Endothelial cell of umbilical vein (primary cell): ENCODE measurements around the gene CDKN2AIP. TPM values are rescaled to one million over a fixed set of nuclear protein-coding genes. Genes with fewer than 3 reads are reported as not detected.

Experiments used
- BruUV-seq: library from RNA; stranded (reverse); fragments of 400-500 nt; replicated peaks from 2 replicates; lab custom pipeline; 2021; lab: Mats Ljungman, UMichigan
- CTCF ChIA-PET: fragments of 300-600, 350-600 bp; sonication (Branson Sonifier 250); formaldehyde crosslinking; loops from one replicate; lab custom pipeline; 2021; ENCODE audit warnings: antibody characterized with exemption, inconsistent platforms; lab: Charles Lee
- POLR2A ChIA-PET: fragments of 300-600, 350-600 bp; sonication (Branson Sonifier 250); formaldehyde crosslinking; loops from one replicate; lab custom pipeline; 2021; ENCODE audit warnings: antibody characterized with exemption, inconsistent platforms; lab: Charles Lee
- DNase-seq: peaks from one replicate; pipeline ENCODE4 v3.0.0-alpha.2; 2011; ENCODE audit warnings: low read depth, low spot score
- FAIRE-seq: peaks from 2 replicates; lab custom pipeline; 2011; peaks lifted over from hg19 to GRCh38; lab: Jason Lieb, UNC
- H2AFZ ChIP-seq: 2 replicates; pipeline ENCODE4 v1.6.0; 2012; ENCODE audit warnings: low read depth, low read length, control low read depth, inconsistent platforms
- H3K27ac ChIP-seq: 2 replicates; pipeline ENCODE4 v1.5.1; 2011; ENCODE audit warnings: low read depth, mild to moderate bottlenecking, control low read depth, low read length, moderate library complexity; ENCODE audit not compliant: insufficient read depth
- H3K27me3 ChIP-seq, 2 experiments: 2 replicates each; pipeline versions ENCODE4 v1.6.0 to v1.6.1; 2011; ENCODE audit warnings: low read length in 2 of 2, mixed read lengths in 1 of 2; ENCODE audit not compliant: control insufficient read depth in 2 of 2, insufficient read depth in 2 of 2
- H3K36me3 ChIP-seq, 2 experiments: 2 replicates in 1 of 2; 3 replicates in 1 of 2; pipeline ENCODE4 v1.5.1; 2011; ENCODE audit warnings: low read length in 2 of 2, mild to moderate bottlenecking in 1 of 2, moderate library complexity in 1 of 2; ENCODE audit not compliant: control insufficient read depth in 2 of 2, insufficient read depth in 2 of 2; ENCODE audit errors: extremely low read depth in 1 of 2
- H3K4me1 ChIP-seq: 3 replicates; pipeline ENCODE4 v1.5.1; 2011; ENCODE audit warnings: mild to moderate bottlenecking, low read length; ENCODE audit not compliant: control insufficient read depth, insufficient read depth; ENCODE audit errors: extremely low read depth
- H3K4me2 ChIP-seq: 2 replicates; pipeline ENCODE4 v1.6.1; 2011; ENCODE audit warnings: low read length, control low read depth, mixed read lengths; ENCODE audit not compliant: insufficient read depth
- H3K4me3 ChIP-seq, 3 experiments: fragments of 200-600 bp in 1 of 3; sonication (generic), shearing (Covaris generic) in 1 of 3; replicated peaks in 1 of 3; 2 replicates each; pipeline ENCODE4 v1.5.1; 2011 to 2016; ENCODE audit warnings: control low read depth in 3 of 3, low read length in 3 of 3, mild to moderate bottlenecking in 2 of 3, inconsistent platforms in 1 of 3, low read depth in 1 of 3, moderate library complexity in 1 of 3; ENCODE audit not compliant: insufficient read depth in 1 of 3
- H3K79me2 ChIP-seq: 2 replicates; pipeline ENCODE4 v1.6.0; 2012; ENCODE audit warnings: low read length, inconsistent platforms; ENCODE audit not compliant: control insufficient read depth, insufficient read depth
- H3K9ac ChIP-seq: replicated peaks from 2 replicates; pipeline ENCODE3; 2011; ENCODE audit warnings: low read length, control low read depth; ENCODE audit not compliant: insufficient read depth; ENCODE audit errors: extremely low read depth
- H3K9me1 ChIP-seq: replicated peaks from 3 replicates; pipeline ENCODE4 v1.6.0; 2011; ENCODE audit warnings: mild to moderate bottlenecking, low read length; ENCODE audit not compliant: control insufficient read depth, insufficient read depth; ENCODE audit errors: extremely low read depth
- H3K9me3 ChIP-seq: replicated peaks from 2 replicates; pipeline ENCODE4 v1.5.1; 2012; ENCODE audit warnings: low read length, inconsistent platforms; ENCODE audit not compliant: control insufficient read depth, insufficient read depth
- H4K20me1 ChIP-seq: replicated peaks from 2 replicates; pipeline ENCODE3; 2011; ENCODE audit warnings: mild to moderate bottlenecking, low read length; ENCODE audit not compliant: control insufficient read depth, insufficient read depth; ENCODE audit errors: extremely low read depth
- FOS ChIP-seq: IDR thresholded peaks from 2 replicates; pipeline ENCODE4 v1.6.1; 2011; ENCODE audit warnings: mild to moderate bottlenecking, low read length, moderate library complexity, borderline replicate concordance; ENCODE audit not compliant: insufficient read depth
- GATA2 ChIP-seq: IDR thresholded peaks from 2 replicates; pipeline ENCODE4 v1.7.0; 2011; ENCODE audit warnings: low read depth, mild to moderate bottlenecking, moderate library complexity, mixed read lengths, low read length; ENCODE audit not compliant: insufficient read length, insufficient read depth
- JUN ChIP-seq: IDR thresholded peaks from 2 replicates; pipeline ENCODE4 v1.6.1; 2011; ENCODE audit warnings: borderline replicate concordance, low read depth; ENCODE audit not compliant: insufficient read length, insufficient read depth
- POLR2A ChIP-seq: IDR thresholded peaks from 2 replicates; pipeline ENCODE4 v1.6.1; 2012; ENCODE audit warnings: low read depth, mild to moderate bottlenecking, control low read depth, low read length
- POLR2AphosphoS5 ChIP-seq: IDR thresholded peaks from 2 replicates; pipeline ENCODE4 v1.6.1; 2012; ENCODE audit warnings: low read depth, mild to moderate bottlenecking, control low read depth, low read length, moderate library complexity; ENCODE audit not compliant: insufficient read depth
- dilution Hi-C: fragments of 300-500 bp; cut with MboI; formaldehyde crosslinking; loops from one replicate; pipeline ENCODE4 v1.15.0; 2019; ENCODE audit warnings: low sequenced_read_pairs; ENCODE audit not compliant: extremely low pct_ligation_motif_present
- intact Hi-C: fragments of 100-400 bp; cut with micrococcal nuclease; formaldehyde crosslinking; loops from one replicate; pipeline ENCODE4 v1.10.0; 2022
- polyA plus RNA-seq, 4 experiments: library from polyadenylated mRNA; depleted of rRNA in 3 of 4; stranded (reverse) in 3 of 4; unstranded in 1 of 4; fragments of >200 nt; gene quantifications; 2 replicates each; pipeline versions ENCODE4 v1.2.1 to v1.2.3, GENCODE V29; 2011 to 2012; ENCODE audit warnings: missing spikeins in 1 of 4
- total RNA-seq: library from RNA; stranded (reverse); gene quantifications from 2 replicates; pipeline ENCODE4 v1.2.3, GENCODE V29; 2021
- TF ChIP-seq, protein P1 (sequence below): IDR thresholded peaks from 2 replicates; pipeline ENCODE4 v1.6.1; 2011; ENCODE audit not compliant: insufficient read depth, insufficient read length

CDKN2AIP gene
- total and polyA plus RNA-seq, 2 donors (not counting 3 experiments of a cell fraction or from before 2014, with no cell fraction given) = 5.1 to 12.8 TPM

DNA sequence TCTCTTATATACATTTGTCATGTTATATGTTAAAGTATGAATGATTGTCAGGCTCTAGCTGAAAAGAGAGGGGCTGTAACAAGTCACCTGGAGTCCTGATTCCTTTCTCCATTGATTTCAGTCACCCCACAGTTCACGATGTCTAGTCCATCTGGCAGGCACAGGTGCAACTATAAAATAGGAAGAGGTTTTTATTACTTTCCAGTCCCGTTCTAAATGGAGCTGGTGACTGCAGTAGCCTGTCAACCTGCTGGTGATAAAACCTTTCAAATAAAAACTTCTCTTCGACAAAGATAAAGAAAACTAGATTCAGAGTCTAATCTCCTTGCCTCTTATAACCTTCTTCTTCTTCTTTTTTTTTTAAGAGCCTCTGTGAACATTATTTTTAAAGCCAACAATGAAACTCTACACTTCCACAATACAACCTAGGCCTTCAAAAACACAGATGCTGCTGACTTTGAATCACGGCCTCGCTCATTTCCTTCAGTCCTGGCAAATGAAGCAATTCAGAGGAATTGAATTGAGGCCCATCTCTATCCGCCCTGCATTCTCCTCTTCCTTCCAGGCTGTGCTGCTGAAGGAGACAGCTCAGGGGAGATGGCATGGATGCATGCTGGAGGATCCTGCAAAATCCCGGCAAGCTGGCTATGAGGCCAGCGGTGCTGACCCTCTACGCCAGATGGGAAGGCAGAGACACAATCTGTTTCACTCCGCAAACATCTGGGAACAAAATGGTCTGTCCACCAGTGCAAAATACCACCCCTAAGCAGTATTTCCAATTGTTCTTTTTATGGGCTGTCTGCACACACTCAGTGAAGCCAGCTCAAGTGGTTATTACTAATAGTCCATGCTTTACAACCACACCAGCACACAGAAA is 27.3 kb upstream of the CDKN2AIP start:
- H3K4me3 ChIP-seq = no peak overlapping the region
- H3K9ac ChIP-seq = no peak overlapping the region
- no peaks in the 10 kb centered on the region for H3K36me3 ChIP-seq
- H3K4me2 ChIP-seq = no peak overlapping the region
- no peaks in the 10 kb centered on the region for H3K9me3 ChIP-seq
- no peaks in the 10 kb centered on the region for H3K27me3 ChIP-seq
- no peak for FAIRE-seq
- H3K9me1 ChIP-seq = no peaks in the 10 kb centered on the region
- no TSS peak for BruUV-seq
- no peak overlapping the region for H2AFZ ChIP-seq
- dilution Hi-C loops (no loop called here), intact Hi-C loops (no loop called here)
- no peak for TF ChIP-seq GATA2
- TF ChIP-seq, protein P1, sequence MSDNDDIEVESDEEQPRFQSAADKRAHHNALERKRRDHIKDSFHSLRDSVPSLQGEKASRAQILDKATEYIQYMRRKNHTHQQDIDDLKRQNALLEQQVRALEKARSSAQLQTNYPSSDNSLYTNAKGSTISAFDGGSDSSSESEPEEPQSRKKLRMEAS = no peak
- ChIA-PET CTCF (interaction anchor here (0.8 to 2.1 kb wide), 2 partner anchors 10 to 21 kb away, joined by 3 to 9 read pairs; no protein-coding TSS in a partner anchor), POLR2A (no interaction called here)
- H3K27ac ChIP-seq = no peak overlapping the region
- no peaks in the 10 kb centered on the region for H3K79me2 ChIP-seq
- no peak for DNase-seq
- H4K20me1 ChIP-seq = no peaks in the 10 kb centered on the region
- H3K4me1 ChIP-seq = no peaks in the 10 kb centered on the region

DNA sequence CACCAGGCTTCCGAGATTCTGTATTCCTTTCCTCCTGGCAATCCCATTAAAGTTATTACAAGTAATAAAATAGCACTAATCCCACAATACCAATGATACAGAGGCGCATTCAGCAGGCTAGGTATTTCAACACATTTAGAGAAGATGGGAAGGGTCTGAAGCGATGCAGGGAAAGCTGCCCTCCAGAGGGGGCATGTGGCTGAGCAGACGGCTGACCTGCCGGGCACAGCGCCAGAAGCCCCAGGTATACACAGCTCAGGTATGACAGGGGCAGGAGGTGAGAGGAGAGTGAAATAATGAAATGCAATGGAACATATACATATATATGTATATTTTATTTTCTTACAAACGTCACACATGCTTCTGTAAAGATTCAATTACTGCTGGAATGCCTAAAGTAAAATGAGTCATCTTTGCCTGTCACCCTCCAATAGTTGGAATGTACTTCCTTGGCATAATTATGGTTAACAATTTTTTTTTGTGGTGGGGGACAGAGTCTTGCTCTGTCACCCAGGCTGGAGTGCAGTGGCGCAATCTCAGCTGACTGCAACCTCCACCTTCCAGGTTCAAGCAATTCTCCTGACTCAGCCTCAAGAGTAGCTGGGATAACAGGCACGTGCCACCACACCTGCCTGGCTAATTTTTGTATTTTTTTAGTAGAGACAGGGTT is 21.3 kb upstream of the CDKN2AIP start:
- H3K27ac ChIP-seq = no peak overlapping the region
- ChIA-PET POLR2A (no interaction called here), CTCF (no interaction called here)
- H3K4me1 ChIP-seq = no peaks in the 10 kb centered on the region
- H4K20me1 ChIP-seq = no peaks in the 10 kb centered on the region
- H3K4me2 ChIP-seq = no peak overlapping the region
- no peaks in the 10 kb centered on the region for H3K9me1 ChIP-seq
- no TSS peak for BruUV-seq
- DNase-seq = no peak
- H3K9me3 ChIP-seq = no peaks in the 10 kb centered on the region
- no peaks in the 10 kb centered on the region for H3K36me3 ChIP-seq
- no peak for FAIRE-seq
- dilution Hi-C loops (no loop called here), intact Hi-C loops (no loop called here)
- no peak overlapping the region for H3K4me3 ChIP-seq
- TF ChIP-seq POLR2A (no peak), JUN (peak; percentile 39), FOS (peak; percentile 50), POLR2AphosphoS5 (no peak)
- H2AFZ ChIP-seq = no peak overlapping the region
- H3K79me2 ChIP-seq = no peaks in the 10 kb centered on the region
- no peak overlapping the region for H3K9ac ChIP-seq
- H3K27me3 ChIP-seq = no peaks in the 10 kb centered on the region
